Endodermal cell (in vitro differentiated cells): ENCODE data around the gene PSTPIP1. TPM values are rescaled to one million over a fixed set of nuclear protein-coding genes. Genes with fewer than 3 reads are reported as not detected.
A peak's percentile ranks its signal among the peaks of the same experiment; 100 is the strongest.

Source experiments
- DNase-seq: peaks from one replicate; pipeline ENCODE4 v3.0.0-alpha.2; 2017
- H3K27ac ChIP-seq: 2 replicates; pipeline ENCODE4 v1.5.1; 2013; ENCODE audit warnings: mild to moderate bottlenecking, low read depth, low read length, moderate library complexity
- H3K27me3 ChIP-seq: 2 replicates; pipeline ENCODE4 v1.6.1; 2013; ENCODE audit warnings: mild to moderate bottlenecking, low read length, moderate library complexity; ENCODE audit not compliant: insufficient read depth, control insufficient read depth, poor library complexity, severe bottlenecking
- H3K36me3 ChIP-seq: 2 replicates; pipeline ENCODE4 v1.7.0; 2013; ENCODE audit warnings: mild to moderate bottlenecking, low read length, moderate library complexity; ENCODE audit not compliant: control insufficient read depth, insufficient read depth
- H3K4me1 ChIP-seq: one replicate; pipeline ENCODE4 v1.7.0; 2013; ENCODE audit warnings: low read length; ENCODE audit not compliant: control insufficient read depth, insufficient read depth
- H3K4me3 ChIP-seq: 2 replicates; pipeline ENCODE4 v1.5.1; 2013; ENCODE audit warnings: mild to moderate bottlenecking, low read length, moderate library complexity
- H3K9ac ChIP-seq: 2 replicates; pipeline ENCODE4 v1.6.1; 2013; ENCODE audit warnings: mild to moderate bottlenecking, low read length, moderate library complexity; ENCODE audit not compliant: poor library complexity, severe bottlenecking; ENCODE audit errors: extremely low read depth
- H3K9me3 ChIP-seq: 2 replicates; pipeline ENCODE4 v1.6.1; 2013; ENCODE audit warnings: mild to moderate bottlenecking, low read length, moderate library complexity; ENCODE audit not compliant: control insufficient read depth
- H3K27ac Mint-ChIP-seq: 2 replicates; pipeline ENCODE4 v1.8.0; 2020; ENCODE audit warnings: mixed read lengths
- H3K27me3 Mint-ChIP-seq: 2 replicates; pipeline ENCODE4 v1.8.0; 2021; ENCODE audit warnings: mild to moderate bottlenecking, mixed read lengths; ENCODE audit not compliant: insufficient read depth
- H3K36me3 Mint-ChIP-seq: 2 replicates; pipeline ENCODE4 v1.8.0; 2020; ENCODE audit warnings: low read depth, mixed read lengths
- H3K4me1 Mint-ChIP-seq: 2 replicates; pipeline ENCODE4 v1.8.0; 2020; ENCODE audit warnings: mixed read lengths
- H3K4me3 Mint-ChIP-seq: 2 replicates; pipeline ENCODE4 v1.8.0; 2020; ENCODE audit warnings: mild to moderate bottlenecking, moderate library complexity, mixed read lengths
- H3K9me3 Mint-ChIP-seq: 2 replicates; pipeline ENCODE4 v1.8.0; 2020; ENCODE audit warnings: mild to moderate bottlenecking, mixed read lengths
- WGBS, 2 experiments: methylation state at CpG; one replicate each; pipeline versions ENCODE4 v1.1.5 to v1.1.7; 2013; ENCODE audit warnings: missing lambda C conversion rate in 2 of 2, mixed read lengths in 1 of 2; ENCODE audit not compliant: insufficient coverage in 1 of 2, insufficient read length in 1 of 2; 5-methylcytosine and 5-hydroxymethylcytosine counted together
- total RNA-seq, 2 donors: library from RNA; stranded (reverse); fragmentation: NEBNext Ultra II Directional in 1 of 2; extraction: Animal tissue kit (Norgen Biotek cat#: 25700) in 1 of 2; gene quantifications; 2 replicates in 1 of 2; 3 replicates in 1 of 2; pipeline ENCODE4 v1.2.1, GENCODE V29; 2021
- TF ChIP-seq, protein P1 (sequence below): fragments of 200-600 bp; sonication (generic); conservative IDR thresholded peaks from 2 replicates; pipeline ENCODE4 v1.5.0; 2021; ENCODE audit warnings: antibody characterized with exemption, mild to moderate bottlenecking

PSTPIP1 gene
- total RNA-seq, 2 donors from 2014 or later = 0.29 to 1.5 TPM

DNA sequence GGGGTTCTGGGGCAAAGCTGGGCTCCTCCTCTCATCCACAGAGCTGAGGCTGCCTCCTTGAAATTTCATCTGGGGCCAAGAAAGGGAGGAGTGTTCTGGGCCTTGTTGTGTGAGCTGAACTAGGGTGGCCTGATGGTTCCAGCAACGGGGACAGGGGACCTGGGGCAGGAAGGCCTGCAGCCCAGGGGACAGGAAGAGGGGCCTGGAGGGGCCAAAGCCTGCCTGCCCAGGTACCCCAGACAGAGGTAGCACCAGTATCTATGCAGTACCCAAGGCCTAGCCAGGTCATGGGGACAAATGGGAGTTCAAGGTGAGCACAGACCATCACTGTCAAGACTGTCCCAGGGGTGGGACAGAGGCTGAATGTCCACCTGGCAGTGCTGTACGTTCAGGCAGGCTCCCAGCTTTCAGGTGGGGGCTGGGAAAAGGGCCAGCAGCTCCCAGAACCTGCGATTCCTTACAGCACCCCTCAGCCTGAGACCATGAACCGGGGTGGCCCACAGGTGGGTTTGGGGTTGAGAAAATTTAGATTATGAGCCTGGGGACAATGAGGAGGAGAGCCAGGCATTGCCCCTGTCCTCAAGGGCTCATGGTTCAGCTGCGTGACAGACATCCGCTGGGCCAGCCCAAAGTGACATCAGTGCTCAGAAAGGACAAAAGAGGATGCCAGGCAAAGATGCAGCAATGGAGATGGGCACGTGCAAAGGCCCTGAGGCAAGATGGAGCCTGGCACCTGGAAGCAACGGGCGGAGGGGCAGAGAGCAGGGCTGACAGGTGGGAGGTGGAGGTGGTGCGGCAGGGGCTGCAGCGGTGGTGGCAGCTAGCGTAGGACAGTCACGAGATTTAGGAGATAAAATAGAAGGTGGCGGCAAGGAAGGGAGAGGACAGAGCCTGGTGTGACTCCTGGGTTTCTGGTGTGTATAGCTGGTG, 28.0 kb downstream of the PSTPIP1 start:
- DNase-seq = peak; percentile 34

DNA sequence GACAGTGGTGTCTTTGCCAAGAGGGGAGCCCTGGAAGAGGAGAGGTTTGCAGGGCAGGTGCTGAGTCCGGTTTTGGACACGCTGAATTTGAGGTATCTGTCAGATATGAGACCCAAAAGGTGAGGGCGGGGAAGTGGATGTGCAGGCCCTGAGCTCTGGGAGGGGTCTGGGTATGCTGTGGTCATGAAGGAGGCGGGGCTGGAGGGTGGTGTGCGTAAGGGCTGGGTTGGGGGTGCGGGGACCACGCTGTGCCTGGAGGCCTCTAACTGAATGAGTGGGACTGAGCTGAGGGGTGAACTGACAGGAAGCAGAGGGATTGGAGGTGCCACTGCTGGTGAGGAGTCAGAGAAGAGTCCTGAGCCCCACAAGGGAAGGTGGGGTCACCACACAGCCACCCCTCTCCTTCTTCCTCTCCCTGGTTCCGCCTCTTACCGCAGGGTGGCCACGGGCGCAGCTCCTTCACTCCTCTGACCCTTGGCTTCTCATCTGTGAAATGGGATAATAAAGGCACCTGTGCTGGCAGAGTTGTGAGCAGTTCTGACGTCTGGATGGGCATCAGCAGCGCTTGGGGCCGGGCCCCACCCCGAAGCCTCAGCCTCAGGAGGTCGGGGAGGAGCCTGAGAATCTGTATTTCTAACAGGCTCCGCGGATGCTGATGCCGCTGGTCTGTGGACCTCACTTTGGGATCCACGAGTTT, 28.8 kb downstream of the PSTPIP1 start:
- Histone ChIP-seq H3K27me3 (no peaks in the 10 kb centered on the region), H3K36me3 (no peaks in the 10 kb centered on the region), H3K4me1 (no peaks in the 10 kb centered on the region), H3K9ac (no peak overlapping the region), H3K27ac (no peak overlapping the region), H3K4me3 (no peak overlapping the region), H3K9me3 (no peaks in the 10 kb centered on the region)
- 51 to 74% methylated on average over 9 to 20 of the region's 20 CpGs for WGBS, 2 experiments
- peaks cover 25% of the 10 kb centered on the region for H3K27me3 Mint-ChIP-seq
- no peak overlapping the region for H3K27ac Mint-ChIP-seq
- H3K4me1 Mint-ChIP-seq = no peaks in the 10 kb centered on the region
- H3K4me3 Mint-ChIP-seq = no peak overlapping the region
- no peaks in the 10 kb centered on the region for H3K9me3 Mint-ChIP-seq
- no peaks in the 10 kb centered on the region for H3K36me3 Mint-ChIP-seq
- TF ChIP-seq, protein P1, sequence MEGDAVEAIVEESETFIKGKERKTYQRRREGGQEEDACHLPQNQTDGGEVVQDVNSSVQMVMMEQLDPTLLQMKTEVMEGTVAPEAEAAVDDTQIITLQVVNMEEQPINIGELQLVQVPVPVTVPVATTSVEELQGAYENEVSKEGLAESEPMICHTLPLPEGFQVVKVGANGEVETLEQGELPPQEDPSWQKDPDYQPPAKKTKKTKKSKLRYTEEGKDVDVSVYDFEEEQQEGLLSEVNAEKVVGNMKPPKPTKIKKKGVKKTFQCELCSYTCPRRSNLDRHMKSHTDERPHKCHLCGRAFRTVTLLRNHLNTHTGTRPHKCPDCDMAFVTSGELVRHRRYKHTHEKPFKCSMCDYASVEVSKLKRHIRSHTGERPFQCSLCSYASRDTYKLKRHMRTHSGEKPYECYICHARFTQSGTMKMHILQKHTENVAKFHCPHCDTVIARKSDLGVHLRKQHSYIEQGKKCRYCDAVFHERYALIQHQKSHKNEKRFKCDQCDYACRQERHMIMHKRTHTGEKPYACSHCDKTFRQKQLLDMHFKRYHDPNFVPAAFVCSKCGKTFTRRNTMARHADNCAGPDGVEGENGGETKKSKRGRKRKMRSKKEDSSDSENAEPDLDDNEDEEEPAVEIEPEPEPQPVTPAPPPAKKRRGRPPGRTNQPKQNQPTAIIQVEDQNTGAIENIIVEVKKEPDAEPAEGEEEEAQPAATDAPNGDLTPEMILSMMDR = no peak
- DNase-seq = no peak

More for the DNA sequence above, 28.0 kb downstream of the PSTPIP1 start:
- WGBS, 2 experiments = 91 to 97% methylated on average over 8 to 14 of the region's 14 CpGs
- peaks cover 25% of the 10 kb centered on the region for H3K27me3 Mint-ChIP-seq
- no peaks in the 10 kb centered on the region for H3K9me3 Mint-ChIP-seq
- H3K36me3 Mint-ChIP-seq = no peaks in the 10 kb centered on the region
- TF ChIP-seq, protein P1 = no peak
- no peaks in the 10 kb centered on the region for H3K4me1 ChIP-seq
- H3K9me3 ChIP-seq = no peaks in the 10 kb centered on the region
- H3K27ac Mint-ChIP-seq = no peak overlapping the region
- H3K4me1 Mint-ChIP-seq = no peaks in the 10 kb centered on the region
- H3K9ac ChIP-seq = no peak overlapping the region
- H3K4me3 Mint-ChIP-seq = no peak overlapping the region
- no peaks in the 10 kb centered on the region for H3K36me3 ChIP-seq
- no peak overlapping the region for H3K27ac ChIP-seq
- no peak overlapping the region for H3K4me3 ChIP-seq
- H3K27me3 ChIP-seq = no peaks in the 10 kb centered on the region

DNA sequence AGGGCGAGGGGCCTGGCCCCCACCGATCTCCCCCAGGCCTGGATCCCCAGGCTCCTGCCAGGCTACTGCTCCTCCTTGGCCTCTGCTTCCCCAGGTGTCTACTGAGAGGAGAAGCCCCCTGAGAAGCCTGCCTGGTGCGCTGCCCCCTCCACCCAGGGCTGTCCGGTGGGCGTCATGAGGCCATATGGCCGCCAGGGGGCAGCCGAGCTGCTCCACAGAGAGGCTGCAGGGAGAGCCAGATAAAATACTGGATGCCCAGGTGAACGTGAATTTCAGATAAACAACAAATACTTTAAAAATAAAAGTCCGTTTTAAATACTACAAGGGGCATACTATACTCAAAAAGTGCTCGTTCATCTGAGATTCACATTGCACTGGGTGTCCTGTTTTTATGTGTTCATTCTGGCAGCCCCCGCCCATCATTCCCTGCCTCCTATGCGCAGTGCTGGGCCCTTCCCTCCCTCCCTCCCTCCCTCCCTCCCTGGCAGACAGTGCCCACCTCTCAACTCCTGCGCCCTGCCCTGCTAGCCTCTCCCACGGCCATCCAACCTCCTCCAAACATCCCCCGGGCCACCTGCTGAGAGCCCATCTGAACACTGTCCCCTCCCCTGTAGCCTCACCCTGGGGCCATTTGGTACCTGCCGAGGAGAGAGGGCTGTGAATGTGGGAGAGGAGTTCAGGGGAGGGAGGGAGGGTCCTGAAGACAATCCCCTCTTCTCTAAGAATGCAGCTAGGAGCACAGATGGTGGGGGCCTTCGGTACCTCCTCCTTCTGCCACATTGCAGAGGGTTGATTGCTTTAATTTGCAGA, 29.6 kb downstream of the PSTPIP1 start:
- TF ChIP-seq, protein P1 = peak; percentile 97
- no peak overlapping the region for H3K9ac ChIP-seq
- no peaks in the 10 kb centered on the region for H3K36me3 ChIP-seq
- Mint-ChIP-seq H3K27ac (no peak overlapping the region), H3K27me3 (peaks cover 25% of the 10 kb centered on the region), H3K4me1 (no peaks in the 10 kb centered on the region), H3K9me3 (no peaks in the 10 kb centered on the region), H3K4me3 (no peak overlapping the region), H3K36me3 (no peaks in the 10 kb centered on the region)
- no peak overlapping the region for H3K4me3 ChIP-seq
- peak; percentile 94 for DNase-seq
- no peaks in the 10 kb centered on the region for H3K27me3 ChIP-seq
- 30 to 38% methylated on average over 7 to 17 of the region's 17 CpGs for WGBS, 2 experiments
- H3K9me3 ChIP-seq = no peaks in the 10 kb centered on the region
- H3K27ac ChIP-seq = no peak overlapping the region
- H3K4me1 ChIP-seq = no peaks in the 10 kb centered on the region
